ENCODE results near the gene HBZ. TPM values are rescaled to one million over a fixed set of nuclear protein-coding genes. Genes with fewer than 3 reads are reported as not detected.

Gene HBZ
- total RNA-seq, 1 donor from 2014 or later, result not detected

DNA sequence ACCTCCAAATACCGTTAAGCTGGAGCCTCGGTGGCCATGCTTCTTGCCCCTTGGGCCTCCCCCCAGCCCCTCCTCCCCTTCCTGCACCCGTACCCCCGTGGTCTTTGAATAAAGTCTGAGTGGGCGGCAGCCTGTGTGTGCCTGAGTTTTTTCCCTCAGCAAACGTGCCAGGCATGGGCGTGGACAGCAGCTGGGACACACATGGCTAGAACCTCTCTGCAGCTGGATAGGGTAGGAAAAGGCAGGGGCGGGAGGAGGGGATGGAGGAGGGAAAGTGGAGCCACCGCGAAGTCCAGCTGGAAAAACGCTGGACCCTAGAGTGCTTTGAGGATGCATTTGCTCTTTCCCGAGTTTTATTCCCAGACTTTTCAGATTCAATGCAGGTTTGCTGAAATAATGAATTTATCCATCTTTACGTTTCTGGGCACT lies 25.0 kb downstream of the HBZ start:
- H3K9me3 ChIP-seq, result no peaks in the 10 kb centered on the region
- H3K27ac ChIP-seq, result no peak overlapping the region
- H3K4me3 ChIP-seq, result no peak overlapping the region
- H3K36me3 ChIP-seq, result no peaks in the 10 kb centered on the region
- TF ChIP-seq POLR2AphosphoS5 (IDR thresholded peaks at IDR 0.05; ENCODE audit: insufficient read depth in 1 of 2, low read depth in 1 of 2) (no peak), POLR2A (IDR thresholded peaks at IDR 0.05) (no peak)
- TF ChIP-seq, protein P1, sequence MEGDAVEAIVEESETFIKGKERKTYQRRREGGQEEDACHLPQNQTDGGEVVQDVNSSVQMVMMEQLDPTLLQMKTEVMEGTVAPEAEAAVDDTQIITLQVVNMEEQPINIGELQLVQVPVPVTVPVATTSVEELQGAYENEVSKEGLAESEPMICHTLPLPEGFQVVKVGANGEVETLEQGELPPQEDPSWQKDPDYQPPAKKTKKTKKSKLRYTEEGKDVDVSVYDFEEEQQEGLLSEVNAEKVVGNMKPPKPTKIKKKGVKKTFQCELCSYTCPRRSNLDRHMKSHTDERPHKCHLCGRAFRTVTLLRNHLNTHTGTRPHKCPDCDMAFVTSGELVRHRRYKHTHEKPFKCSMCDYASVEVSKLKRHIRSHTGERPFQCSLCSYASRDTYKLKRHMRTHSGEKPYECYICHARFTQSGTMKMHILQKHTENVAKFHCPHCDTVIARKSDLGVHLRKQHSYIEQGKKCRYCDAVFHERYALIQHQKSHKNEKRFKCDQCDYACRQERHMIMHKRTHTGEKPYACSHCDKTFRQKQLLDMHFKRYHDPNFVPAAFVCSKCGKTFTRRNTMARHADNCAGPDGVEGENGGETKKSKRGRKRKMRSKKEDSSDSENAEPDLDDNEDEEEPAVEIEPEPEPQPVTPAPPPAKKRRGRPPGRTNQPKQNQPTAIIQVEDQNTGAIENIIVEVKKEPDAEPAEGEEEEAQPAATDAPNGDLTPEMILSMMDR (IDR thresholded peaks at IDR 0.05), result no peak
- intact Hi-C loops (cut with DNase I), result no loop called here
- DNase-seq (ENCODE audit: extremely low spot score in 2 of 2), result no peak
- peaks cover 24% of the 10 kb centered on the region for H3K4me1 ChIP-seq
- H3K27me3 ChIP-seq, result peaks cover 12% of the 10 kb centered on the region

DNA sequence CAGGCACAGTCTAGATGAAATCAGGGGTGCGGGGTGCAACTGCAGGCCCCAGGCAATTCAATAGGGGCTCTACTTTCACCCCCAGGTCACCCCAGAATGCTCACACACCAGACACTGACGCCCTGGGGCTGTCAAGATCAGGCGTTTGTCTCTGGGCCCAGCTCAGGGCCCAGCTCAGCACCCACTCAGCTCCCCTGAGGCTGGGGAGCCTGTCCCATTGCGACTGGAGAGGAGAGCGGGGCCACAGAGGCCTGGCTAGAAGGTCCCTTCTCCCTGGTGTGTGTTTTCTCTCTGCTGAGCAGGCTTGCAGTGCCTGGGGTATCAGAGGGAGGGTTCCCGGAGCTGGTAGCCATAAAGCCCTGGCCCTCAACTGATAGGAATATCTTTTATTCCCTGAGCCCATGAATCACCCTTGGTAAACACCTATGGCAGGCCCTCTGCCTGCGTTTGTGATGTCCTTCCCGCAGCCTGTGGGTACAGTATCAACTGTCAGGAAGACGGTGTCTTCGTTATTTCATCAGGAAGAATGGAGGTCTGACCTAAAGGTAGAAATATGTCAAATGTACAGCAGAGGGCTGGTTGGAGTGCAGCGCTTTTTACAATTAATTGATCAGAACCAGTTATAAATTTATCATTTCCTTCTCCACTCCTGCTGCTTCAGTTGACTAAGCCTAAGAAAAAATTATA lies 25.7 kb downstream of the HBZ start:
- Histone ChIP-seq H3K36me3 (no peaks in the 10 kb centered on the region), H3K27ac (no peak overlapping the region), H3K4me3 (no peak overlapping the region), H3K27me3 (peaks cover 12% of the 10 kb centered on the region), H3K9me3 (no peaks in the 10 kb centered on the region), H3K4me1 (peaks cover 24% of the 10 kb centered on the region)
- no peak for DNase-seq (ENCODE audit: extremely low spot score in 2 of 2)
- TF ChIP-seq POLR2AphosphoS5 (IDR thresholded peaks at IDR 0.05; ENCODE audit: insufficient read depth in 1 of 2, low read depth in 1 of 2) (no peak), POLR2A (IDR thresholded peaks at IDR 0.05) (no peak)
- TF ChIP-seq, protein P1 (IDR thresholded peaks at IDR 0.05), result no peak
- intact Hi-C loops (cut with DNase I), result no loop called here

- no peak overlapping the region for H3K27ac ChIP-seq
- H3K27me3 ChIP-seq, result peaks cover 12% of the 10 kb centered on the region
- TF ChIP-seq, protein P1 (IDR thresholded peaks at IDR 0.05), result no peak
- TF ChIP-seq POLR2A (IDR thresholded peaks at IDR 0.05) (no peak), POLR2AphosphoS5 (IDR thresholded peaks at IDR 0.05; ENCODE audit: insufficient read depth in 1 of 2, low read depth in 1 of 2) (no peak)
- peaks cover 24% of the 10 kb centered on the region for H3K4me1 ChIP-seq
- intact Hi-C loops (cut with DNase I), result no loop called here
- no peak overlapping the region for H3K4me3 ChIP-seq
- H3K36me3 ChIP-seq, result no peaks in the 10 kb centered on the region
- no peaks in the 10 kb centered on the region for H3K9me3 ChIP-seq
- no peak for DNase-seq (ENCODE audit: extremely low spot score in 2 of 2)
Observed at GRCh38 chr16:178668-179015, 26.2 kb downstream of the HBZ start.

GRCh38 chr16:179211-180092 lies 27.0 kb downstream of the HBZ start:
- H3K27me3 ChIP-seq, result peaks cover 12% of the 10 kb centered on the region
- intact Hi-C loops (cut with DNase I), result loop anchor here (5.0 kb wide), 1 partner anchor 72 kb away; no protein-coding TSS in a partner anchor
- TF ChIP-seq, protein P1 (IDR thresholded peaks at IDR 0.05), result no peak
- TF ChIP-seq POLR2AphosphoS5 (IDR thresholded peaks at IDR 0.05; ENCODE audit: insufficient read depth in 1 of 2, low read depth in 1 of 2) (no peak), POLR2A (IDR thresholded peaks at IDR 0.05) (no peak)
- no peak overlapping the region for H3K27ac ChIP-seq
- no peaks in the 10 kb centered on the region for H3K36me3 ChIP-seq
- DNase-seq (ENCODE audit: extremely low spot score in 2 of 2), result no peak
- H3K9me3 ChIP-seq, result no peaks in the 10 kb centered on the region
- no peak overlapping the region for H3K4me3 ChIP-seq
- H3K4me1 ChIP-seq, result peaks cover 24% of the 10 kb centered on the region
